ENCODE measurements around the gene PRG3. TPM values are rescaled to one million over a fixed set of nuclear protein-coding genes. Genes with fewer than 3 reads are reported as not detected.

The PRG3 gene
- total and polyA plus RNA-seq, 2 donors (not counting 3 experiments of a cell fraction or from before 2014, with no cell fraction given) = not detected

DNA sequence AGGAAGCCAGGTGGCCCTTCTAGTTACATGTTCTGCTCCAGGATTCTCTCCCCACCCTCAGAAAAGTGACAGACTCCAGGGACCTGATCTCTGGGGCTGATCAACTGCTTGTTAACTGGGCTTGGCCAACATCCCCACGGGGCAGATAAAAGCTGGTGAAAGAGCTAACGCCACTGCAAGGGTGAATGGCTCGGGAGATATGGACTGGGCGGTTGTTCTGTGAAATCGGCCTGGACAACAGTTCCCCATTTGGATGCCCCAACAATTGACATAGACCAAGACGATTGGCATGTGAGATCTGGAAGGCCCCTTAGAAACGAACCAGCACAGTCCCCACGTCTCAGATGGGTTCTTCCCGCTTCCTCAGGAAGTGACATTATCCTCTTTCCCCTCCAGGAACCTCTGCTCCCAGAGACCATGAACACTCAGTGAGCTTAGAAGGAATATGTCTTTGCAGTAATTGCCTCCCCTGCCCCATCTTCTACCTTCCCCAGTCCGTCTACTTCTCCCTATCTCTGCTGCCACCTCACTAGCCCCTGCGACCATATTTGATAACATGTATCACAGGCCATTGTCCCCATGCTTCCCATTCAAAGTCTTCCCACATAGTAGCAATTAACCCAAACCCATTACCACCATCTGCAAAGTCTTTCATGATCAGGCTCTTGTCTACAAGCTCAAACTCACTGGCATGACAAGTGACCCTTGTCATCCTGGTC, 15.1 kb upstream of the PRG3 start:
- Histone ChIP-seq H4K20me1 (replicated peaks; ENCODE audit: control insufficient read depth, extremely low read depth, insufficient read depth, low read length) (no peaks in the 10 kb centered on the region), H2AFZ (ENCODE audit: low read depth, low read length) (no peak overlapping the region), H3K36me3 (ENCODE audit: control insufficient read depth in 2 of 2, extremely low read depth in 1 of 2, insufficient read depth in 2 of 2, low read length in 2 of 2) (no peaks in the 10 kb centered on the region), H3K27ac (ENCODE audit: insufficient read depth, low read depth, low read length) (no peak overlapping the region), H3K79me2 (ENCODE audit: control insufficient read depth, insufficient read depth, low read length) (no peaks in the 10 kb centered on the region), H3K9me3 (replicated peaks; ENCODE audit: control insufficient read depth, insufficient read depth, low read length) (no peaks in the 10 kb centered on the region), H3K4me2 (ENCODE audit: insufficient read depth, low read length) (no peak overlapping the region), H3K9me1 (replicated peaks; ENCODE audit: control insufficient read depth, extremely low read depth, insufficient read depth, low read length) (no peaks in the 10 kb centered on the region), H3K4me3 (replicated peaks in 1 of 3; ENCODE audit: insufficient read depth in 1 of 3, low read depth in 1 of 3, low read length in 3 of 3) (no peak overlapping the region), H3K27me3 (ENCODE audit: control insufficient read depth in 2 of 2, insufficient read depth in 2 of 2, low read length in 2 of 2) (peaks cover 0 to 12% of the 10 kb centered on the region in 2 experiments), H3K4me1 (ENCODE audit: control insufficient read depth, extremely low read depth, insufficient read depth, low read length) (peaks cover 7% of the 10 kb centered on the region), H3K9ac (replicated peaks; ENCODE audit: extremely low read depth, insufficient read depth, low read length) (no peak overlapping the region)
- POLR2A ChIA-PET = no interaction called here
- CTCF ChIA-PET = no interaction called here
- no peak for TF ChIP-seq EZH2 (IDR thresholded peaks at IDR 0.05; ENCODE audit: borderline replicate concordance, low read depth, low read length, severe bottlenecking)
- no peak for TF ChIP-seq FOS (IDR thresholded peaks at IDR 0.05; ENCODE audit: borderline replicate concordance, insufficient read depth, low read length)
- TF ChIP-seq, protein P1, sequence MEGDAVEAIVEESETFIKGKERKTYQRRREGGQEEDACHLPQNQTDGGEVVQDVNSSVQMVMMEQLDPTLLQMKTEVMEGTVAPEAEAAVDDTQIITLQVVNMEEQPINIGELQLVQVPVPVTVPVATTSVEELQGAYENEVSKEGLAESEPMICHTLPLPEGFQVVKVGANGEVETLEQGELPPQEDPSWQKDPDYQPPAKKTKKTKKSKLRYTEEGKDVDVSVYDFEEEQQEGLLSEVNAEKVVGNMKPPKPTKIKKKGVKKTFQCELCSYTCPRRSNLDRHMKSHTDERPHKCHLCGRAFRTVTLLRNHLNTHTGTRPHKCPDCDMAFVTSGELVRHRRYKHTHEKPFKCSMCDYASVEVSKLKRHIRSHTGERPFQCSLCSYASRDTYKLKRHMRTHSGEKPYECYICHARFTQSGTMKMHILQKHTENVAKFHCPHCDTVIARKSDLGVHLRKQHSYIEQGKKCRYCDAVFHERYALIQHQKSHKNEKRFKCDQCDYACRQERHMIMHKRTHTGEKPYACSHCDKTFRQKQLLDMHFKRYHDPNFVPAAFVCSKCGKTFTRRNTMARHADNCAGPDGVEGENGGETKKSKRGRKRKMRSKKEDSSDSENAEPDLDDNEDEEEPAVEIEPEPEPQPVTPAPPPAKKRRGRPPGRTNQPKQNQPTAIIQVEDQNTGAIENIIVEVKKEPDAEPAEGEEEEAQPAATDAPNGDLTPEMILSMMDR (IDR thresholded peaks at IDR 0.05; ENCODE audit: extremely low read depth in 1 of 2, insufficient read depth in 1 of 2, low read depth in 1 of 2, low read length in 2 of 2) = no peak
- TF ChIP-seq, protein P2, sequence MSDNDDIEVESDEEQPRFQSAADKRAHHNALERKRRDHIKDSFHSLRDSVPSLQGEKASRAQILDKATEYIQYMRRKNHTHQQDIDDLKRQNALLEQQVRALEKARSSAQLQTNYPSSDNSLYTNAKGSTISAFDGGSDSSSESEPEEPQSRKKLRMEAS (IDR thresholded peaks at IDR 0.05; ENCODE audit: insufficient read depth, insufficient read length) = no peak
- no peak for TF ChIP-seq POLR2A (IDR thresholded peaks at IDR 0.05; ENCODE audit: low read depth, low read length)
- no peak for TF ChIP-seq GATA2 (IDR thresholded peaks at IDR 0.05; ENCODE audit: insufficient read depth, insufficient read length, low read depth, low read length)
- TF ChIP-seq MYC (IDR thresholded peaks at IDR 0.05; ENCODE audit: low read depth, low read length) = no peak
- no peak for TF ChIP-seq JUN (IDR thresholded peaks at IDR 0.05; ENCODE audit: borderline replicate concordance, insufficient read depth, insufficient read length, low read depth)
- TF ChIP-seq POLR2AphosphoS5 (IDR thresholded peaks at IDR 0.05; ENCODE audit: insufficient read depth, low read depth, low read length) = no peak
- no peak for FAIRE-seq
- no peak for DNase-seq (ENCODE audit: low read depth, low spot score)
- intact Hi-C loops (cut with micrococcal nuclease) (no loop called here), dilution Hi-C loops (cut with MboI; ENCODE audit: extremely low pct_ligation_motif_present, low sequenced_read_pairs) (no loop called here)
- BruUV-seq (replicated peaks) = no TSS peak

Data from endothelial cell of umbilical vein (primary cell).